HG02870 (cell line): ENCODE results near the gene RNF217.
"Not testable (repeated sequence)": the region's sequence is repeated elsewhere in the genome, so short reads cannot be mapped to it uniquely, and the experiment has no call there.

Experiments used
- ATAC-seq: cut with Tn5 transposase; IDR thresholded peaks from one replicate; pipeline ENCODE4 v1.9.1; 2021; ENCODE audit warnings: mild to moderate bottlenecking, moderate library complexity; ENCODE audit not compliant: unreplicated experiment

The RNF217 gene

GRCh38 chr6:125121894-125122293 lies 159.7 kb downstream of the RNF217 start:
- ATAC-seq = no peak

- no peak for ATAC-seq
These were observed 160.8 kb downstream of the RNF217 start for GRCh38 chr6:125123051-125123450.

GRCh38 chr6:125123468-125124048 lies 161.3 kb downstream of the RNF217 start:
- no peak for ATAC-seq

- no peak for ATAC-seq
These were observed 161.9 kb downstream of the RNF217 start for GRCh38 chr6:125124049-125124669.

GRCh38 chr6:125125856-125126255 lies 163.6 kb downstream of the RNF217 start:
- ATAC-seq = not testable (repeated sequence)

- no peak for ATAC-seq
These were observed 167.1 kb downstream of the RNF217 start for GRCh38 chr6:125129354-125129753.

- no peak for ATAC-seq
These were observed 169.8 kb downstream of the RNF217 start for GRCh38 chr6:125132058-125132457.

- ATAC-seq = no peak
These were observed 174.1 kb downstream of the RNF217 start for GRCh38 chr6:125136378-125136777.

- ATAC-seq = no peak
These were observed 175.8 kb downstream of the RNF217 start for GRCh38 chr6:125138083-125138482.

GRCh38 chr6:125140808-125141207 lies 178.6 kb downstream of the RNF217 start:
- no peak for ATAC-seq
